ENCODE data around the gene SV2C.

The SV2C gene

DNA sequence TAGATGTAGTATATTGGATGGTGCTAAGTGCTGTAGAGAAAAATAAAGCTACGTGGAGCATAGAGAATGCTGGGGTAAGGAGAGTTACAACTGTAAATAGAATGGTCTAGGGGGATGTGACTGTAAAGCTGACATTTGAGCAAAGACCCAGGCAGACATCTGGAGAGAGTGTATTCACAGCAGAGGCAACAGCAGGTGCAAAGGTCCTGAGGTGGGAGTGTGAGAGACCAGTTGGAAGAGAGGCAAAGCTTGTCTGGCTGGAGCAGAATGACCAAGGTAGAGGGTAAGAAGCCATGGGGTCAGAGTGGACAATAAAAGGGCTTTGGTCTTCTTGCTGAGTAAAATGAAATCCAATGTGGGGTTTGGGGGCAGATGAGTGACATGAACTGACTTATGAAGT, 227.0 kb downstream of the SV2C start:
- no peaks in the 10 kb centered on the region for H3K9me3 ChIP-seq (ENCODE audit: control insufficient read depth, insufficient read depth, low read depth, low read length)
- ChIA-PET CTCF (interaction anchor here (0.6 to 2.2 kb wide), 7 partner anchors 10 to 828 kb away, joined by 3 to 5 read pairs (median 3); no protein-coding TSS in a partner anchor), POLR2A (interaction anchor here (0.6 kb wide), 1 partner anchor 92 kb away, joined by 3 read pairs; no protein-coding TSS in a partner anchor)
- H3K36me3 ChIP-seq (ENCODE audit: control insufficient read depth in 2 of 2, insufficient read depth in 1 of 2, low read length in 2 of 2): no peaks in the 10 kb centered on the region
- no peaks in the 10 kb centered on the region for H3K4me1 ChIP-seq (ENCODE audit: control insufficient read depth, insufficient read depth, low read length)
- H3K4me3 ChIP-seq (ENCODE audit: low read depth, low read length): no peak overlapping the region
- no peak overlapping the region for H3K27ac ChIP-seq (ENCODE audit: extremely low read depth, low read depth, low read length)
- no peak for TF ChIP-seq ZNF791 (tag by site-specific recombination; IDR thresholded peaks at IDR 0.05)
- peak; percentile 79 for TF ChIP-seq ZNF623 (tag by site-specific recombination; IDR thresholded peaks at IDR 0.05)

DNA sequence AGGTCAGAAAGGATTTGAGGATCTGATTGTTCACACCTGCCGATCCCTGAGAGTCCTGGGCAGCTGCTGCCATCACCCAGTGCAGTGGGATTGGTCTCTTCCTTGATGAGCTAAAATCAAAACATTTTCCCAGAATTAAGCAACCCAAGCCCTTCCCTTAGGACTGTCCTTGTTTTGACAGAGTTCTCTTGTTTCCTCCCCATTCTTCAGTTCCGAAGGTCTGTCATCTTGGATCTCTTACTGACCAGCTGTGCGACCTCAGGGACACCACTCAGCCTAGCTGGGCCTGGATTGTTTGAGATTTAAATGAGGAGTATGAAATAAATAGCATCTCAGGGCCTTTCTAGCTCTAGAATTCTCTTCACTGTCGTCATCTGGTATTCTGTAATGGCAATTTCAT, 229.6 kb downstream of the SV2C start:
- ChIA-PET CTCF (no interaction called here), POLR2A (no interaction called here)
- Histone ChIP-seq H3K9me3 (ENCODE audit: control insufficient read depth, insufficient read depth, low read depth, low read length) (no peaks in the 10 kb centered on the region), H3K4me3 (ENCODE audit: low read depth, low read length) (no peak overlapping the region), H3K4me1 (ENCODE audit: control insufficient read depth, insufficient read depth, low read length) (no peaks in the 10 kb centered on the region), H3K36me3 (ENCODE audit: control insufficient read depth in 2 of 2, insufficient read depth in 1 of 2, low read length in 2 of 2) (no peaks in the 10 kb centered on the region), H3K27ac (ENCODE audit: extremely low read depth, low read depth, low read length) (no peak overlapping the region)
- TF ChIP-seq, protein P1, sequence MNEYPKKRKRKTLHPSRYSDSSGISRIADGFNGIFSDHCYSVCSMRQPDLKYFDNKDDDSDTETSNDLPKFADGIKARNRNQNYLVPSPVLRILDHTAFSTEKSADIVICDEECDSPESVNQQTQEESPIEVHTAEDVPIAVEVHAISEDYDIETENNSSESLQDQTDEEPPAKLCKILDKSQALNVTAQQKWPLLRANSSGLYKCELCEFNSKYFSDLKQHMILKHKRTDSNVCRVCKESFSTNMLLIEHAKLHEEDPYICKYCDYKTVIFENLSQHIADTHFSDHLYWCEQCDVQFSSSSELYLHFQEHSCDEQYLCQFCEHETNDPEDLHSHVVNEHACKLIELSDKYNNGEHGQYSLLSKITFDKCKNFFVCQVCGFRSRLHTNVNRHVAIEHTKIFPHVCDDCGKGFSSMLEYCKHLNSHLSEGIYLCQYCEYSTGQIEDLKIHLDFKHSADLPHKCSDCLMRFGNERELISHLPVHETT (tag by site-specific recombination; IDR thresholded peaks at IDR 0.05): no peak
- TF ChIP-seq ZNF140 (tag by site-specific recombination; IDR thresholded peaks at IDR 0.05) (no peak), SETDB1 (IDR thresholded peaks at IDR 0.05; ENCODE audit: insufficient read length, low read length) (no peak), ZNF776 (tag by site-specific recombination; IDR thresholded peaks at IDR 0.05; ENCODE audit: borderline replicate concordance) (no peak), SCRT1 (tag by site-specific recombination; IDR thresholded peaks at IDR 0.05; ENCODE audit: borderline replicate concordance) (no peak)
- TF ChIP-seq, protein P2, sequence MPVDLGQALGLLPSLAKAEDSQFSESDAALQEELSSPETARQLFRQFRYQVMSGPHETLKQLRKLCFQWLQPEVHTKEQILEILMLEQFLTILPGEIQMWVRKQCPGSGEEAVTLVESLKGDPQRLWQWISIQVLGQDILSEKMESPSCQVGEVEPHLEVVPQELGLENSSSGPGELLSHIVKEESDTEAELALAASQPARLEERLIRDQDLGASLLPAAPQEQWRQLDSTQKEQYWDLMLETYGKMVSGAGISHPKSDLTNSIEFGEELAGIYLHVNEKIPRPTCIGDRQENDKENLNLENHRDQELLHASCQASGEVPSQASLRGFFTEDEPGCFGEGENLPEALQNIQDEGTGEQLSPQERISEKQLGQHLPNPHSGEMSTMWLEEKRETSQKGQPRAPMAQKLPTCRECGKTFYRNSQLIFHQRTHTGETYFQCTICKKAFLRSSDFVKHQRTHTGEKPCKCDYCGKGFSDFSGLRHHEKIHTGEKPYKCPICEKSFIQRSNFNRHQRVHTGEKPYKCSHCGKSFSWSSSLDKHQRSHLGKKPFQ (tag by site-specific recombination; IDR thresholded peaks at IDR 0.05): no peak

DNA sequence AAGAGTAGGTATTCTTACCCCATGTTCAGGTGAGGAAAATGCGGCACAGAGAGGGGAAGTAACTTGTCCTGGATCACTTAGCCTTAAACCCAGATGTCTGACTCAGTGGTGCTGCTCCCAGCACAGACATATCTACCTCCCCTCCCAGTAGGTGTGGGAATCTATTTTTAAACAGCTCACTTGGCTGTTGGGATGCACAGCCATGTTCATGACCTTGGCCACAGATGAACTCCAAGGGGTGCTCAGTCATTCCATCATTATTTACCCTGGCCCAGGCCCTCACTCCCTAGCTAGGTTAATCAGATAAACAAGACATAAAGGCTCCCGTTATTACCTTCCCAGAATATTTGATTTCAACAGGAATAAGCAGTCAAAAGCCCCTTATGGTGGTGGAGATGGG, 231.5 kb downstream of the SV2C start:
- Histone ChIP-seq H3K4me3 (ENCODE audit: low read depth, low read length) (no peak overlapping the region), H3K4me1 (ENCODE audit: control insufficient read depth, insufficient read depth, low read length) (no peaks in the 10 kb centered on the region), H3K36me3 (ENCODE audit: control insufficient read depth in 2 of 2, insufficient read depth in 1 of 2, low read length in 2 of 2) (no peaks in the 10 kb centered on the region), H3K9me3 (ENCODE audit: control insufficient read depth, insufficient read depth, low read depth, low read length) (no peaks in the 10 kb centered on the region), H3K27ac (ENCODE audit: extremely low read depth, low read depth, low read length) (no peak overlapping the region)
- CTCF ChIA-PET: no interaction called here
- POLR2A ChIA-PET: no interaction called here
- TF ChIP-seq ZNF792 (tag by site-specific recombination; IDR thresholded peaks at IDR 0.05) (no peak), ZNF366 (tag by site-specific recombination; conservative IDR thresholded peaks at IDR 0.05) (no peak), ZNF596 (tag by site-specific recombination; IDR thresholded peaks at IDR 0.05) (no peak), WT1 (tag by site-specific recombination; IDR thresholded peaks at IDR 0.05) (no peak), SCRT1 (tag by site-specific recombination; IDR thresholded peaks at IDR 0.05; ENCODE audit: borderline replicate concordance) (no peak), ZNF248 (tag by site-specific recombination; IDR thresholded peaks at IDR 0.05) (no peak), MZF1 (tag by site-specific recombination; IDR thresholded peaks at IDR 0.05; ENCODE audit: borderline replicate concordance) (no peak), ZNF146 (tag by site-specific recombination; IDR thresholded peaks at IDR 0.05) (no peak), ZBTB1 (tag by site-specific recombination; IDR thresholded peaks at IDR 0.05) (no peak), ZNF274 (IDR thresholded peaks at IDR 0.05; ENCODE audit: low read length) (no peak), ZNF274 (tag by site-specific recombination; IDR thresholded peaks at IDR 0.05; ENCODE audit: borderline replicate concordance) (no peak), HOXA7 (CRISPR knock-in tag; IDR thresholded peaks at IDR 0.05; ENCODE audit: borderline replicate concordance) (no peak), ZNF843 (tag by site-specific recombination; IDR thresholded peaks at IDR 0.05) (no peak)
- TF ChIP-seq, protein P3, sequence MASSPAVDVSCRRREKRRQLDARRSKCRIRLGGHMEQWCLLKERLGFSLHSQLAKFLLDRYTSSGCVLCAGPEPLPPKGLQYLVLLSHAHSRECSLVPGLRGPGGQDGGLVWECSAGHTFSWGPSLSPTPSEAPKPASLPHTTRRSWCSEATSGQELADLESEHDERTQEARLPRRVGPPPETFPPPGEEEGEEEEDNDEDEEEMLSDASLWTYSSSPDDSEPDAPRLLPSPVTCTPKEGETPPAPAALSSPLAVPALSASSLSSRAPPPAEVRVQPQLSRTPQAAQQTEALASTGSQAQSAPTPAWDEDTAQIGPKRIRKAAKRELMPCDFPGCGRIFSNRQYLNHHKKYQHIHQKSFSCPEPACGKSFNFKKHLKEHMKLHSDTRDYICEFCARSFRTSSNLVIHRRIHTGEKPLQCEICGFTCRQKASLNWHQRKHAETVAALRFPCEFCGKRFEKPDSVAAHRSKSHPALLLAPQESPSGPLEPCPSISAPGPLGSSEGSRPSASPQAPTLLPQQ (tag by site-specific recombination; IDR thresholded peaks at IDR 0.05): no peak
- TF ChIP-seq, protein P4, sequence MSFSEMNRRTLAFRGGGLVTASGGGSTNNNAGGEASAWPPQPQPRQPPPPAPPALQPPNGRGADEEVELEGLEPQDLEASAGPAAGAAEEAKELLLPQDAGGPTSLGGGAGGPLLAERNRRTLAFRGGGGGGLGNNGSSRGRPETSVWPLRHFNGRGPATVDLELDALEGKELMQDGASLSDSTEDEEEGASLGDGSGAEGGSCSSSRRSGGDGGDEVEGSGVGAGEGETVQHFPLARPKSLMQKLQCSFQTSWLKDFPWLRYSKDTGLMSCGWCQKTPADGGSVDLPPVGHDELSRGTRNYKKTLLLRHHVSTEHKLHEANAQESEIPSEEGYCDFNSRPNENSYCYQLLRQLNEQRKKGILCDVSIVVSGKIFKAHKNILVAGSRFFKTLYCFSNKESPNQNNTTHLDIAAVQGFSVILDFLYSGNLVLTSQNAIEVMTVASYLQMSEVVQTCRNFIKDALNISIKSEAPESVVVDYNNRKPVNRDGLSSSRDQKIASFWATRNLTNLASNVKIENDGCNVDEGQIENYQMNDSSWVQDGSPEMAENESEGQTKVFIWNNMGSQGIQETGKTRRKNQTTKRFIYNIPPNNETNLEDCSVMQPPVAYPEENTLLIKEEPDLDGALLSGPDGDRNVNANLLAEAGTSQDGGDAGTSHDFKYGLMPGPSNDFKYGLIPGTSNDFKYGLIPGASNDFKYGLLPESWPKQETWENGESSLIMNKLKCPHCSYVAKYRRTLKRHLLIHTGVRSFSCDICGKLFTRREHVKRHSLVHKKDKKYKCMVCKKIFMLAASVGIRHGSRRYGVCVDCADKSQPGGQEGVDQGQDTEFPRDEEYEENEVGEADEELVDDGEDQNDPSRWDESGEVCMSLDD (tag by site-specific recombination; IDR thresholded peaks at IDR 0.05): no peak

Measured in HEK293 (cell line).